AG09309 (cell line): Measurements from ENCODE around the gene SRCAP.
"Not testable (repeated sequence)": the region's sequence is repeated elsewhere in the genome, so short reads cannot be mapped to it uniquely, and the experiment has no call there.

Experiments used
- DNase-seq: peaks from one replicate; pipeline ENCODE4 v3.0.0-alpha.2; 2010; ENCODE audit warnings: low read depth
- H3K4me3 ChIP-seq: 2 replicates; pipeline ENCODE4 v1.5.1; 2011; ENCODE audit warnings: mild to moderate bottlenecking, low read depth, low read length, moderate library complexity; ENCODE audit not compliant: control insufficient read depth
- CTCF ChIP-seq: IDR thresholded peaks from 2 replicates; pipeline ENCODE4 v1.5.1; 2011; ENCODE audit warnings: mild to moderate bottlenecking, low read depth, low read length, inconsistent platforms; ENCODE audit not compliant: insufficient read depth, control insufficient read depth; ENCODE audit errors: missing control alignments

SRCAP gene

GRCh38 chr16:30698139-30698815 is 694 bp upstream of the SRCAP start:
- peak overlapping the region; percentile 82 for H3K4me3 ChIP-seq
- peak; percentile 86 for DNase-seq
- TF ChIP-seq CTCF = no peak

- no peak for TF ChIP-seq CTCF
- DNase-seq = no peak
- peak overlapping the region; percentile 82 for H3K4me3 ChIP-seq
These were observed 686 bp downstream of the SRCAP start for GRCh38 chr16:30699615-30700099.

GRCh38 chr16:30700491-30700890 is 1.5 kb downstream of the SRCAP start:
- no peak for DNase-seq
- H3K4me3 ChIP-seq = no peak overlapping the region
- no peak for TF ChIP-seq CTCF

- no peak for DNase-seq
- no peak for TF ChIP-seq CTCF
- H3K4me3 ChIP-seq = no peak overlapping the region
These were observed 2.0 kb downstream of the SRCAP start for GRCh38 chr16:30700971-30701370.

- not testable (repeated sequence) for H3K4me3 ChIP-seq, DNase-seq
These were observed 4.1 kb downstream of the SRCAP start for GRCh38 chr16:30703071-30703470.

- TF ChIP-seq CTCF = no peak
- no peak for DNase-seq
- no peak overlapping the region for H3K4me3 ChIP-seq
These were observed 5.0 kb downstream of the SRCAP start for GRCh38 chr16:30703971-30704370.

- no peak for DNase-seq
- H3K4me3 ChIP-seq = no peak overlapping the region
- no peak for TF ChIP-seq CTCF
These were observed 7.1 kb downstream of the SRCAP start for GRCh38 chr16:30706046-30706445.
